Left ventricle myocardium inferior (tissue), 1 donor: ENCODE results near the gene LTF. TPM values are rescaled to one million over a fixed set of nuclear protein-coding genes. Genes with fewer than 3 reads are reported as not detected.
"Not testable (repeated sequence)": the region's sequence is repeated elsewhere in the genome, so short reads cannot be mapped to it uniquely, and the experiment has no call there.

ENCODE experiments used
- DNase-seq: peaks from one replicate; pipeline ENCODE4 v3.0.0-alpha.2; 2020
- H3K27ac ChIP-seq: fragments of 200-600 bp; replicated peaks from 2 replicates; pipeline ENCODE4 v1.8.0; 2021
- H3K27me3 ChIP-seq: fragments of 200-600 bp; 2 replicates; pipeline ENCODE4 v1.8.0; 2021; ENCODE audit warnings: low read depth
- H3K36me3 ChIP-seq: fragments of 200-600 bp; 2 replicates; pipeline ENCODE4 v1.8.0; 2021
- H3K4me1 ChIP-seq: fragments of 200-600 bp; 2 replicates; pipeline ENCODE4 v1.8.0; 2021
- H3K4me3 ChIP-seq: fragments of 200-600 bp; 2 replicates; pipeline ENCODE4 v1.8.0; 2021; ENCODE audit warnings: mild to moderate bottlenecking, moderate library complexity
- H3K9me3 ChIP-seq: fragments of 200-600 bp; replicated peaks from 2 replicates; pipeline ENCODE4 v1.8.0; 2021
- intact Hi-C: fragments of 100-400 bp; cut with micrococcal nuclease; formaldehyde crosslinking; loops from one replicate; pipeline ENCODE4 v1.11.0; 2022
- total RNA-seq: library from RNA; stranded (reverse); fragmentation: NEBNext Ultra II Directional; extraction: Animal tissue kit (Norgen Biotek cat#: 25700); gene quantifications from one replicate; pipeline ENCODE4 v1.2.1, GENCODE V29; 2021
- TF ChIP-seq, protein P1 (sequence below): fragments of 200-600 bp; IDR thresholded peaks from 2 replicates; pipeline ENCODE4 v1.8.0; 2021; ENCODE audit warnings: antibody characterized with exemption, mild to moderate bottlenecking, borderline replicate concordance
- donor health status: DM: no; HTN: yes; CAD: no; lungs with severe emphysema.

The LTF gene
- total RNA-seq, 1 donor from 2014 or later = 2.7 TPM

DNA sequence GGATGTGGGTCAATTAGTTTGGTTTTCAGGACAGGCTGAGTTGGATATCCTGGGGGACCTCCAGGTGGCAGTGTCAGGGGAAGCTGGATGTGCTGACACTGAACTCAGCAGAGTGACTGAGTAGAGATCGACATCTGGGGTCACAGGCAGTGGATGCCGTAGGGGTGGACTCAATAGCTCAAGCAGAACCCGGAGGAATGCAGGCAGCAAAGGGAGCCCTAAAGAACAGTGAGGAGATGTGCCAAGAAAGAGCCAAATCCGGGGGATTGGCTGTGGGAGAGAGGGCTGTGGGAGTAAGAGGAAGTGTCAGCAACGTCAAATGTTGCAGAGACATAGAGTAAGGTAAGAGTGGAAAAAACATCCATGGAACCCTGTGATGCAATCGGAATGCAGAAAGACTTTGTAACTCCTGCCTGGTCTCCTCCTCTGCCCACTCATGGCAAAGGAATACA, 69.5 kb downstream of the LTF start:
- Histone ChIP-seq H3K4me3 (no peak overlapping the region), H3K4me1 (peaks cover 18% of the 10 kb centered on the region), H3K36me3 (no peaks in the 10 kb centered on the region), H3K9me3 (no peaks in the 10 kb centered on the region), H3K27me3 (no peaks in the 10 kb centered on the region), H3K27ac (no peak overlapping the region)
- TF ChIP-seq, protein P1, sequence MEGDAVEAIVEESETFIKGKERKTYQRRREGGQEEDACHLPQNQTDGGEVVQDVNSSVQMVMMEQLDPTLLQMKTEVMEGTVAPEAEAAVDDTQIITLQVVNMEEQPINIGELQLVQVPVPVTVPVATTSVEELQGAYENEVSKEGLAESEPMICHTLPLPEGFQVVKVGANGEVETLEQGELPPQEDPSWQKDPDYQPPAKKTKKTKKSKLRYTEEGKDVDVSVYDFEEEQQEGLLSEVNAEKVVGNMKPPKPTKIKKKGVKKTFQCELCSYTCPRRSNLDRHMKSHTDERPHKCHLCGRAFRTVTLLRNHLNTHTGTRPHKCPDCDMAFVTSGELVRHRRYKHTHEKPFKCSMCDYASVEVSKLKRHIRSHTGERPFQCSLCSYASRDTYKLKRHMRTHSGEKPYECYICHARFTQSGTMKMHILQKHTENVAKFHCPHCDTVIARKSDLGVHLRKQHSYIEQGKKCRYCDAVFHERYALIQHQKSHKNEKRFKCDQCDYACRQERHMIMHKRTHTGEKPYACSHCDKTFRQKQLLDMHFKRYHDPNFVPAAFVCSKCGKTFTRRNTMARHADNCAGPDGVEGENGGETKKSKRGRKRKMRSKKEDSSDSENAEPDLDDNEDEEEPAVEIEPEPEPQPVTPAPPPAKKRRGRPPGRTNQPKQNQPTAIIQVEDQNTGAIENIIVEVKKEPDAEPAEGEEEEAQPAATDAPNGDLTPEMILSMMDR = no peak
- no peak for DNase-seq
- intact Hi-C loops = no loop called here

DNA sequence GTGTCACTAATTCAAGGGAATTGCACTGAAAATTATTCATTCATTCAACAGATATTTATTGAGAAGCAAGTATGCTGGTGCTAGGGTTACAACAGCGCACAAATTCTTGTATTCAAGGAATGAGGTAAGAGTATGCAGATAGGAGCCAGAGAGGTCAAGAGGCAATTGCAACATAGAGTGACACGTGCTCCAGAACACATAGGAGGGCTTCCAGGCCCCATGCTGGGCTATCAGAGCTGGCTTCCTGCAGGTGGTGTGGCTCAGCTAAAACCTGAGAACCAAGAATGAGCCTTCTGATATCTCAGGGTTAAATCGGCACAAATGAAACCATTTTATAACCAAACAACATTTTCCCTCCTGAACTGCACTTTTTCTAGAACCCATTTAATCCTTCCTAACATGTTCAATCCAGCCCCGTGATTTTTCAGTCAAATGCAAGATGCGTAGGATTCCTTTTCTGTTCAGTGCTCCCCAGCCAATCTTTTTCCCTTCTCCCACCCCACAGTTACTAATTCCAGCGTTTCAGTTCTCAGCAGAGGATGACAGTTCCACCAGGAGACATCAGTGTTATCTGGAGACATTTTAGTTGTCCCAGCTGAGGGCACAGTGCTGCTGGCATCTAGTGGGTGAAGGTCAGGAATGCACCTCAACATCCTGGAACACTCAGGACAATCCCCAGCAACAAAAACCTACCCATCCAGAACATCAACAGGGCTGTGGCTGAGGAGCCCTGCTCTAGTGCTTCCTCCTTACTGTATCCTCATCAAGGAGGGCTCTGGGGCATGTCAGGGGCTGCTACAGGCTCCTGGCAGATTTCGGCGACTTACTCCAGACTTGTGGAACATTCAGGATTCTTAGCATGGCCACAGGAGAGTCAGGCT, 70.9 kb downstream of the LTF start:
- Histone ChIP-seq H3K4me1 (peaks cover 14% of the 10 kb centered on the region), H3K9me3 (no peaks in the 10 kb centered on the region)

DNA sequence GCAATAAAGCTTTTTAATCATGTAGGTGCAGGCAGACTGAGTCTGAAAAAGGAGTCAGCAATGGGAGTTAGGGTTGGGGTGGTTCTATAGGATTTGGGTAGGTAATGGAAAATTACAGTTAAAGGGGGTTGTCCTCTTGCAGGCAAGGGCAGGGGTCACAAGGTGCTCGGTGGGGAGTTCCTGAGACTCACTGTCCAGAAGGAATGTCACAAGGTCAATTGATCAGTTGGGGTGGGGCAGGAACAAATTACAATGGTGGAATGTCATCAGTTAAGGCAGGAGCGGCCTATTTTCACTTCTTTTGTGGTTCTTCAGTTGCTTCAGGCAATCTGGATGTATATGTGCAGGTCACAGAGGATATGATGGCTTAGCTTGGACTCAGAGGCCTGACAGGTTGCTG, 71.7 kb downstream of the LTF start:
- H3K4me1 ChIP-seq = peaks cover 14% of the 10 kb centered on the region
- TF ChIP-seq, protein P1 = no peak
- no peaks in the 10 kb centered on the region for H3K9me3 ChIP-seq
- no peaks in the 10 kb centered on the region for H3K36me3 ChIP-seq
- intact Hi-C loops = no loop called here
- no peak for DNase-seq
- no peak overlapping the region for H3K27ac ChIP-seq
- H3K4me3 ChIP-seq = no peak overlapping the region
- no peaks in the 10 kb centered on the region for H3K27me3 ChIP-seq

More for the DNA sequence above, 70.9 kb downstream of the LTF start:
- DNase-seq = no peak
- intact Hi-C loops = no loop called here
- no peak overlapping the region for H3K27ac ChIP-seq
- H3K27me3 ChIP-seq = no peaks in the 10 kb centered on the region
- H3K36me3 ChIP-seq = no peaks in the 10 kb centered on the region
- TF ChIP-seq, protein P1 = no peak
- no peak overlapping the region for H3K4me3 ChIP-seq

DNA sequence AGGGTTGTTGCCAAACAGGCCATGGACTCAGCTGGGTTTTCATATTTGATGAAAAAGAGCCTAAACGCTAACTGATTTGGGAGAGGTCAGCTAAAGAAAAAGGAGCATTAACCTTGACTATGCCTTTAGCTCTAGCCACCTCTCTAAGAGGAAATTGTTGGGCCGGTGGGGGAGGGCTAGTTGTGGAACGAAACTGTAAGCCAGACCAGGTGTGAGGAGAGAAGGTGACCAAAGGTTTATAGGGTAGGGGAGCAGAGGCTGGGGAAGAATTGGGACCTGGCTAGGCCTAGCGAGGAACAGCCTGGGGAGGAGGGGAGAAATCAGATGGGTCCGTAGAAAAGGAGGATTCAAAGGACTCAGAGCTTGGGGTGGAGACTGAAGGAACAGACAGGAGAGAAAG, 73.2 kb downstream of the LTF start:
- intact Hi-C loops, DNase-seq, H3K27ac ChIP-seq, H3K4me1 ChIP-seq, H3K9me3 ChIP-seq, H3K4me3 ChIP-seq, H3K27me3 ChIP-seq, H3K36me3 ChIP-seq: not testable (repeated sequence)

DNA sequence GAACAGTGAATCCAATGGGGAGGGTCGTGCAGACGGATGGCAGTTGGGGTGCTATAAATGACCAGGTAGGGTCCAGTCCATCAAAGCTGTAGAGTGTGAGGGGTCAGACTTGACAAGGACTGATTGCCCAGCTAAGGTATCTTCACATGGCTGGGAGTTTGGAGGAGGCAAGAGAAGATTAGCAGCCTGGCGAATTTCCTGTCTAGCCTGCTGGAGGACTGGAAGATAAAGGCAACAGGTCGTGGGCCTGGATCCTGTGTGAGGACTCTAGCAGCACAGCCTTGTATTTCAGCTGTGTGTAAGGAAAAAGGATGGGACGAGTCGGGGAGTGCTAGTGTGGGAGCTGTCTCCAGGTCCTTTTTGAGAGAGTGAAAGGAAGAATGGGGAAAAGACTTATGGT, 75.4 kb downstream of the LTF start:
- Histone ChIP-seq H3K9me3 (no peaks in the 10 kb centered on the region), H3K27me3 (no peaks in the 10 kb centered on the region), H3K4me3 (no peak overlapping the region), H3K27ac (no peak overlapping the region), H3K36me3 (no peaks in the 10 kb centered on the region), H3K4me1 (peaks cover 8% of the 10 kb centered on the region)
- TF ChIP-seq, protein P1 = no peak
- intact Hi-C loops = no loop called here
- DNase-seq = no peak

DNA sequence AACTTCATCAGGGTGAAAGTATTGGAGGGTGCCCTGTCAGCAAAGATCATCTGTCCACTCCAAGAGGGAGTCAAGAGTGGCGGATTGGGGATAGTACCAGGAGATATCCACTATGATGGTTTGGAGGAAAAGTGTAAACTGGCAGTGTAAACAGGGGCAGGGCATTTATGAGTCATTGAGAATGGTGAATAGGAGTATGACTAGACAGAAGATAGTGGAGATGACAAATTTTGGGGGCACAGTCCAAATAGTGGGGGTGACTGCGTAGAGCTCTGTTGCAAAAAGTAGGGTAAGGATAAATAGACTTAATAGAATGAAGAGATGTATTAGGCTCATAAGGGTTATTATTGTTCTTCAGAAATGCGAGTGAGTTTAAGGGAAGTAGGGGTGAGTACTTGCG, 75.9 kb downstream of the LTF start:
- DNase-seq, H3K4me1 ChIP-seq, H3K27me3 ChIP-seq, H3K4me3 ChIP-seq, H3K36me3 ChIP-seq, intact Hi-C loops, H3K9me3 ChIP-seq, H3K27ac ChIP-seq: not testable (repeated sequence)
